IPS-20b (cell line): ENCODE data around the gene TENM4.

Experiments used
- H3K27ac ChIP-seq: one replicate; pipeline ENCODE4 v1.5.1; 2013; ENCODE audit warnings: low read length
- H3K27me3 ChIP-seq: 2 replicates; pipeline ENCODE4 v1.6.1; 2013; ENCODE audit warnings: mild to moderate bottlenecking, low read length, inconsistent platforms; ENCODE audit not compliant: insufficient read depth
- H3K36me3 ChIP-seq: 2 replicates; pipeline ENCODE4 v1.6.1; 2013; ENCODE audit warnings: low read depth, mild to moderate bottlenecking, inconsistent platforms, low read length, moderate library complexity; ENCODE audit not compliant: insufficient read depth
- H3K4me1 ChIP-seq: 2 replicates; pipeline ENCODE4 v1.6.1; 2013; ENCODE audit warnings: mild to moderate bottlenecking, control low read depth, inconsistent platforms, low read length, moderate library complexity; ENCODE audit not compliant: insufficient read depth
- H3K4me3 ChIP-seq: 2 replicates; pipeline ENCODE4 v1.5.1; 2013; ENCODE audit warnings: mild to moderate bottlenecking, low read length, inconsistent platforms
- H3K9ac ChIP-seq: 2 replicates; pipeline ENCODE4 v1.6.1; 2013; ENCODE audit warnings: low read depth, mild to moderate bottlenecking, inconsistent platforms, low read length, moderate library complexity
- H3K9me3 ChIP-seq: 2 replicates; pipeline ENCODE4 v1.6.1; 2013; ENCODE audit warnings: mild to moderate bottlenecking, low read depth, low read length, inconsistent platforms; ENCODE audit not compliant: insufficient read depth

The TENM4 gene

DNA sequence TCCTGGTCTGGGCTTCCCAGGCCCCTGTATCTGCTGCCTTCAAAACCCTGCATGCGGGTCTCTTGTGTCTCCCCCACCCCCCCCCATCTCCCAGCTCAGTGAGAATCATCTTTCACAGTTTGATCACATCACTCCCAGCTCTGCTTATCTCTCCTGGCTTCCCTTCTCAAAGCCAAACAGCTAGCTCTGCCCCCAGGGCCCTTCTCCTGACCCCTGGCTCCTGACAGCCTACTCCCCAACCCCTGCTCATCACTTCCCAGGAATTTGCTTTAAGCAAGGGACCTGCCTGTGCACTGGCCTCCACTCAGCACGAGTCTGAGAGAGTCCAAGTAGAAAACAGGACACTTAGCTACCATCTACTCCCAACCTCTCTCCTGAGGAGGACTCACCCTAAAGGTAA lies 342.7 kb downstream of the TENM4 start:
- Histone ChIP-seq H3K4me1 (no peaks in the 10 kb centered on the region), H3K36me3 (no peaks in the 10 kb centered on the region), H3K27me3 (no peaks in the 10 kb centered on the region), H3K9me3 (no peaks in the 10 kb centered on the region), H3K4me3 (no peak overlapping the region), H3K27ac (no peak overlapping the region), H3K9ac (no peak overlapping the region)

DNA sequence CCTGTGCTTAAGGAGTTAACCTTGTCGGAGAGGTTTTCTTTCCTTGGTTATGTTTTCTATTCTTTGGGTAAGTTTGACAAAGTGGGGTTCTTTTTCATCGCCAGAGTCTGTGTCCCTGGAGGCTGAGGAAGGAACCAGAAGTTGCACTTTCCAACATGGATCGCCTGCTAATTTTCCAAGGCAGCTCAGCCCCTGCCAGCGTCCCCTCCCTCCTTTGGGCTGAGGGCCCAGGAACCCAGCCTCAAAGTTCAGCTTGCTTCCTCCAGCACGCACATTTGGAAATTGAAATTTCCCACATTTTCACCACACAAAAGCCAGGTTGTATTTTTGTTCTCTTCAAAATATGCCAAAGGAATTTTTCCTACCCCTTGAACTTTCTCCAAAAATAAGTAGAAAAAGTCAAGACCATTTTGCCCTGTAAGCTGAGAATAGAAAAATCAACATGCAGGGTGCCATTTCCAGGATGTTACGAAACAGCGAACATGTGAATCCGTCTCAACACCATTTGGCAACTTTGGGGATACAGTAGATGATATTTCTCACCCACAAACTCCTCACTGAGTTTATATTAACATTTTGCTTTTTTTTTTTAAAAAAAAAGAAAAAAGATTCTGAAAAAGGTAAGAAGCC lies 343.5 kb downstream of the TENM4 start:
- H3K27ac ChIP-seq, result no peak overlapping the region
- H3K9ac ChIP-seq, result no peak overlapping the region
- no peak overlapping the region for H3K4me3 ChIP-seq
- H3K4me1 ChIP-seq, result no peaks in the 10 kb centered on the region
- H3K36me3 ChIP-seq, result no peaks in the 10 kb centered on the region
- H3K9me3 ChIP-seq, result no peaks in the 10 kb centered on the region
- H3K27me3 ChIP-seq, result no peaks in the 10 kb centered on the region

DNA sequence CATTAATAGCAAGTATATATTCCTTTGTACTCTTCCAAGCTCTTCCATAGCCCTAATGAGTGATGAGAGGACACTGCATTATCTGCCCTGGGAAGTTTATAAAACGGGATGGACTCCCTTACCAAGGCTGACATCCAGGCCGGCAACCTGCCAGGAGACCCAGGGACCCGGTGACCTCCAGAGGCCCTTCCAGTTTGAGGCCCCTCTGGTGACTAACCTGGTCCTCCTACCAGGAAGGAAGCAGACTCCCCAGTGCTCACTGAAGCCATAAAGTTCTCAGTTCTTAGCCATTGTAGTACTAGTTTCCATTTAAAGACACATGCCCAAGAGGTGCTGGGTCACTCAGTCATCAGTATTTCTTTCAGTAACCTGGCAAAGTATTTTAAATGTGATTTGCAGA lies 345.4 kb downstream of the TENM4 start:
- H3K27me3 ChIP-seq, result no peaks in the 10 kb centered on the region
- no peak overlapping the region for H3K9ac ChIP-seq
- no peak overlapping the region for H3K27ac ChIP-seq
- H3K9me3 ChIP-seq, result no peaks in the 10 kb centered on the region
- no peak overlapping the region for H3K4me3 ChIP-seq
- H3K4me1 ChIP-seq, result no peaks in the 10 kb centered on the region
- no peaks in the 10 kb centered on the region for H3K36me3 ChIP-seq

DNA sequence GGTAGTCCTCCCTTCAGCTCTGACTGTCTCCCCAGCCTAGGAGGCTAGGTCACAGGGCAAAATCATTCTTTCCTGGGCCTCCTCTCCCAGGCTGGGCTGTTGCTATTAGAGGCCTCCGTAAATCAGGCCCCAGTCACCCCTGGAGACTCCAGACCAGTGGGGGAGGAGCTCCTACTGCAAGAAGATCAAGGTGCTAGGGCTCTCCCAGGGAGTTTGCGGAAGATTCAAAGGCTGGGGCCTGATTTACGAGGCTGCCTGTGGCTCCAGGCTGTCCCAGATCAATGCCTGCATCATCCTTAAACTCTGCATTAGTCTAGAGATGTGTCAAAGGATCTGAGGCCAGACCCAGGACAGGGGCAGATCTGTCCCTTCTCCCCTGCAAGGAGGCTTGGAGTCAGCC lies 346.2 kb downstream of the TENM4 start:
- Histone ChIP-seq H3K4me1 (no peaks in the 10 kb centered on the region; the same call in 1 of the 2 replicates), H3K4me3 (no peak overlapping the region), H3K27ac (no peak overlapping the region), H3K27me3 (no peaks in the 10 kb centered on the region), H3K9me3 (no peaks in the 10 kb centered on the region), H3K36me3 (no peaks in the 10 kb centered on the region), H3K9ac (no peak overlapping the region)

DNA sequence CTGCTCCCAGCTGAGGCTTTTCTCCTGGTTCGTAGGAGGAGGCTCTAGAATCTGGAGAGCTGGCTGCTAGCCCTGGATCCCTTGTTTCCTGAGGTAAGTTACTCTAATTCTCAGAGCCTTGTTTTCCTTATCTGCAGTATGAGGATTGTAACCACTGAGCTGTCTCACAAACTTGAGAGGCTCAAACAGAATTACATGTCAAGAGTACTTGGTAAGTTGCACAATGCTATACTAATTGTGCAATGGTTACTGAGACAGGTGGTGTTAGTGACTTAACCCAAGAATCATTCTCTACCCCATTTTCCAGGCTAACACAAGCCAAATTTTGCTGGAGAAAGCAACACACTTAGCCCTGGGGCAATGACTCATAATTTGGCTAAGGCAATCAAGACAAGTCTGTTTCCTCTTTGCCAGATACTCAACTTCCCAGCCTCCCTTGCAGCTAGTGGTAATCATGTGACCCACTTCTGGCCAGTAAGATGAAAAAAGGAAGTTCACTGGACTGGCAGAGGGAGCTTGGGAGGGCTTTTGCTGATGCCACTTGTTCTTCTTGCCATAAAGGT lies 348.0 kb downstream of the TENM4 start:
- H3K27ac ChIP-seq, result no peak overlapping the region
- H3K9ac ChIP-seq, result no peak overlapping the region
- no peaks in the 10 kb centered on the region for H3K9me3 ChIP-seq
- H3K27me3 ChIP-seq, result no peaks in the 10 kb centered on the region
- H3K4me1 ChIP-seq, result peaks cover 9% of the 10 kb centered on the region; the same call in 1 of the 2 replicates
- H3K36me3 ChIP-seq, result no peaks in the 10 kb centered on the region
- no peak overlapping the region for H3K4me3 ChIP-seq

DNA sequence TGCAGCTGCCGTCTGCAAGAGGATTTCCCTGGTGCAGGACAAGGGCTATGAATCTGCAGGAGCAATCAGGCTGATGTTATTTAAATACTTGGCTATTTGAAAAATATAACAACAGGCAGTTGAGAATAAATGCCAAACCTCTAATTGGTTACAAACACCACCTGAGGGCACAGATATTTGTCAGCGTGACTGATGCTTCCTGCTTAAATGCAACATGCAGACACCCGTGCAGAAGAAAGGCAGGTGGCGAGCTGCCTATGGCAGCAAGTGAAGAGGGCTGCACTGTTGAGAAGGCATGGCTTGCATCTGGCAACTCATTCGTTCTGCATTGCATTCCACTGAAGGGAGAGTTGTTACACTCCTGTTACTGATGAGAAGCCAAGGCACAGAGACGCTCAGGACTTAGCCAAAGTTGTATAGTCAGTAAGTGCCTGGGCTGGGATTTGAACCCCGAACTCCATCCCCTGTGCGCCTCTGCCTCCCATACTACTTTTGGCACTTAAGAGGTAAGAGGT lies 350.6 kb downstream of the TENM4 start:
- Histone ChIP-seq H3K9me3 (no peaks in the 10 kb centered on the region), H3K27me3 (no peaks in the 10 kb centered on the region), H3K9ac (no peak overlapping the region), H3K4me1 (peaks cover 21% of the 10 kb centered on the region; the same call in 1 of the 2 replicates), H3K27ac (no peak overlapping the region), H3K36me3 (no peaks in the 10 kb centered on the region), H3K4me3 (no peak overlapping the region)

DNA sequence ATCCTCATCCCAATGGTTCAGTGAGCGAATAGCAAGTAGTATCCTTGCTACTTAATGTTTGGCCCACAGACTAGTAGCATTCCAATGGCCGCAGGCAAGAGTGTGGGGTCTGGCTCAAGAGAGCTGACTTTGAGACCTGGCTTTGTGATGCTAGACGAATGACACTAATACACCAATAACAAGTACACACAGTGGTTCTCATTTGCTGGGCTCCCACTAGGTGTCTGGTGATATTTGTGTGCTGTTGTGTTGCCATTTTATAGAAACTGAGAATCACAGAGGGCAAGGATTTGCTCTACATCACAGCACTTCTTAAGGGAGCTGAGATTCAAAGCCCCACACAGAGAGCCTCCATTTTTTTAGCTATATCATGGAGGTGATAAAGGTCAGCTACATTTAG lies 351.2 kb downstream of the TENM4 start:
- no peaks in the 10 kb centered on the region for H3K36me3 ChIP-seq
- no peak overlapping the region for H3K9ac ChIP-seq
- no peak overlapping the region for H3K27ac ChIP-seq
- H3K4me1 ChIP-seq, result peaks cover 21% of the 10 kb centered on the region; the same call in 1 of the 2 replicates
- no peaks in the 10 kb centered on the region for H3K9me3 ChIP-seq
- no peak overlapping the region for H3K4me3 ChIP-seq
- no peaks in the 10 kb centered on the region for H3K27me3 ChIP-seq

DNA sequence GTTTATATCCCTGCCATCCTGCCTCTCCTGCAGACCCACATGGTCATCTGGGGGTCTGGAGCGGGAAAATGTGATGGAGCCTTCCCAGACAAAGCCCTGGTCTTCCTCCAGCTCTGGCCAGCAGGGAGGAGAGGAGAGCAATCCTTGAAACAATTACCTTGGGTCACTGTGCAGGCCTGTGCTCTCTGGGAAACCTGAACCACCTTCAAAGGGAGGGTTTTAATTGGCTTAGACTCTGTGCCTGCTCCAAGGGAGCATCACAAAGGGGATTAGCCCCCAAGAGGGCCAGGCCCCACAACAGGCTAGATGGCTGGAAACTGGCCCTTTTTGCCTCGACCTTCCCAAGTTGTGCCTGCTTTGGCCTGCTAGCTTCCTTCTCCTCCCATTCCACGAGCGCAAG lies 351.9 kb downstream of the TENM4 start:
- Histone ChIP-seq H3K9ac (no peak overlapping the region), H3K27me3 (no peaks in the 10 kb centered on the region), H3K4me1 (peaks cover 21% of the 10 kb centered on the region; the same call in 1 of the 2 replicates), H3K9me3 (no peaks in the 10 kb centered on the region), H3K27ac (no peak overlapping the region), H3K4me3 (no peak overlapping the region), H3K36me3 (no peaks in the 10 kb centered on the region)

DNA sequence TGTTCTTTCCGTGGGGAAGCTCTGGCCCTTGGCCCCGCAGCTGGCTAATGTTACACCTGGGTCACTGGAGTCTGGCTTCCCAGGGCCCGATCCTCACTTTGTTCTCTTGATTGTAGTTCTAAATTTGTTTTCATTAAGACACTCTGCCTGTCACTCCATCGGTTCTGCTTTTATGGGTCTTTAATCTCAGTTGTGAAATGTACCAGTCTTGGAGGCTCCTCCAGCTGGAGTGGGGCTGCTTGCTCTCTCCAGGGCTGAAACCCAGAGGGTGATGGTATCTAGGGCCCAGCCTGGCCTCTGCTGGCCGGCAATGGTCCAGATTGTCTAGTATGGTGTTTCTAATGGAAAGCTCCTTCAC lies 352.9 kb downstream of the TENM4 start:
- Histone ChIP-seq H3K27ac (no peak overlapping the region), H3K9ac (peak overlapping the region; percentile 34; the same call in 1 of the 2 replicates), H3K9me3 (no peaks in the 10 kb centered on the region)

DNA sequence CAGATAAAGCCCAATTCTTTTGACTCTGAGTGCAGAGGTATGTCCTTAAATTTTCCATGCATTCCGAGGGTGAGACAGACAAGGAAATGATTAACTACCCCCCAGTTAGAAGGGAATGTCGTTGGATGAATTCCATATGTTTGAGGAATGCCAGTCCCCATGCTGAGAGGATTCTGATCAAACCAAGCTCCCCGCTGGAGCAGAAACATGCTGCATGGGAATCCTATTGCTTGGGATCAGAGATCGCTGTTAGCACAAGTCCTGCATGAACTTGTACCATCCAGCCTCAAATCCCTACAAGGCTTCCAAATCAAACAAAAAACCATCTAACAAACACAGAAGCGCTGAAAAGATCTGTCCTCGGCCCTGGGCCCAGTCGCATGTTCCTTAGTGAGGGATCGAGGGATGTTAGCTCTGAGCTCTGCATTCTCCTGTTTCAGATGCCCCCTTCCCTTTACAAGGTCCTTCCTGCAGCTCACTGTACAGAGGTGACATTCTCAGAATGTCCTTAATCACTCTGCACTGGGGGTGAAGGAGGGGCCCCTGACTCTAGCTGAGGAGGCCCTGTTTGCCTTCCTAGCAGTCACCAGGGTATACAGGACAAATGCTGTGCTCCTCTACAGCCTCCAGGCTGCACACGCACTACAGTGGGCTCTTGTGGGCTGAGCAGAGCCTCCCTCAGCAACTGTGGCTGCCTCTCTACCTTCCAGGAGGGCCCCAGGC lies 353.4 kb downstream of the TENM4 start:
- Histone ChIP-seq H3K27ac (no peak overlapping the region), H3K9ac (peak overlapping the region; percentile 34; the same call in 1 of the 2 replicates), H3K27me3 (no peaks in the 10 kb centered on the region), H3K4me3 (no peak overlapping the region), H3K36me3 (no peaks in the 10 kb centered on the region), H3K9me3 (no peaks in the 10 kb centered on the region), H3K4me1 (peaks cover 21% of the 10 kb centered on the region; the same call in 1 of the 2 replicates)

More for the DNA sequence above, 352.9 kb downstream of the TENM4 start:
- peaks cover 21% of the 10 kb centered on the region; the same call in 1 of the 2 replicates for H3K4me1 ChIP-seq
- H3K4me3 ChIP-seq, result no peak overlapping the region
- H3K27me3 ChIP-seq, result no peaks in the 10 kb centered on the region
- H3K36me3 ChIP-seq, result no peaks in the 10 kb centered on the region

DNA sequence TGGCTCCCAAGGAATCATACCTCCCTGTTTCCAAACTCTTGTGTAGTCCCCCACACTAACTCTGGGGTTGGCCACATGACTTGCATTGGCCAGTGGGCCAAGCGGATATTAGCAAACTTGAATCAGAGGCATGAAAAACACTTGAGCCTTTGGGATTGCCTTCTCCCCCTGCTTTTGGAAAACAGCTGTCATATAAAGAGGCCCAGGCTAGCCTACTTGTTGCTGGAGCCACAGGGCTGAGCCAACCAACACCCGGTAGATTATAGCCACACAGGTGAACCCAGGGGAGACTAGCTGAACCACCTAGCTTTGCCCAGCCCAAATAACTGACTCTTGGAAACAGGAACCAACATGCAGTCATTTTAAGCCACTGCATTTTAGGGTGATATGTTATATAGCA lies 354.8 kb downstream of the TENM4 start:
- Histone ChIP-seq H3K4me3 (no peak overlapping the region), H3K27ac (no peak overlapping the region), H3K27me3 (no peaks in the 10 kb centered on the region)

DNA sequence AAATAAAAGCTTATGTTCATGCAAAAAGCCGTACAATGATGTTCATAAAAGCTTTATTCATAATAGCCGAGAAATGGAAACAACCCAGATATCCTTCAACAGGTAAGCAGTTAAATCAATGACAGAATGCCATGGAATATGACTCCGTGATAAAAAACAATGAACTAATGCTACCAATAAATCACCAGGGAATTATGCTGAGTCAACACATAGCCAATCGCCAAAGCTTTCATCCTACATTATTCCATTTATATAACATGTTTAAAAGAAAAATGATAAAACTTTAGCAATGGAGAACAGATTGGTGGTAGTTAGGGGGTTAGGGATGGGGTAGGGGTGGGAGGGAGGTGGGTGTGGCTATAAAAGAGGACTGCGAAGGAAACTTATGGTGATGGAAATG lies 356.4 kb downstream of the TENM4 start:
- peaks cover 20% of the 10 kb centered on the region; the same call in 1 of the 2 replicates for H3K4me1 ChIP-seq

More for the DNA sequence above, 354.8 kb downstream of the TENM4 start:
- H3K4me1 ChIP-seq, result peaks cover 21% of the 10 kb centered on the region; the same call in 1 of the 2 replicates
- H3K36me3 ChIP-seq, result no peaks in the 10 kb centered on the region
- H3K9ac ChIP-seq, result no peak overlapping the region
- H3K9me3 ChIP-seq, result no peaks in the 10 kb centered on the region

More for the DNA sequence above, 356.4 kb downstream of the TENM4 start:
- Histone ChIP-seq H3K36me3 (no peaks in the 10 kb centered on the region), H3K27me3 (no peaks in the 10 kb centered on the region), H3K9ac (no peak overlapping the region), H3K27ac (no peak overlapping the region), H3K4me3 (no peak overlapping the region), H3K9me3 (no peaks in the 10 kb centered on the region)
